ENCODE data around the gene ELK1.

Gene ELK1

DNA sequence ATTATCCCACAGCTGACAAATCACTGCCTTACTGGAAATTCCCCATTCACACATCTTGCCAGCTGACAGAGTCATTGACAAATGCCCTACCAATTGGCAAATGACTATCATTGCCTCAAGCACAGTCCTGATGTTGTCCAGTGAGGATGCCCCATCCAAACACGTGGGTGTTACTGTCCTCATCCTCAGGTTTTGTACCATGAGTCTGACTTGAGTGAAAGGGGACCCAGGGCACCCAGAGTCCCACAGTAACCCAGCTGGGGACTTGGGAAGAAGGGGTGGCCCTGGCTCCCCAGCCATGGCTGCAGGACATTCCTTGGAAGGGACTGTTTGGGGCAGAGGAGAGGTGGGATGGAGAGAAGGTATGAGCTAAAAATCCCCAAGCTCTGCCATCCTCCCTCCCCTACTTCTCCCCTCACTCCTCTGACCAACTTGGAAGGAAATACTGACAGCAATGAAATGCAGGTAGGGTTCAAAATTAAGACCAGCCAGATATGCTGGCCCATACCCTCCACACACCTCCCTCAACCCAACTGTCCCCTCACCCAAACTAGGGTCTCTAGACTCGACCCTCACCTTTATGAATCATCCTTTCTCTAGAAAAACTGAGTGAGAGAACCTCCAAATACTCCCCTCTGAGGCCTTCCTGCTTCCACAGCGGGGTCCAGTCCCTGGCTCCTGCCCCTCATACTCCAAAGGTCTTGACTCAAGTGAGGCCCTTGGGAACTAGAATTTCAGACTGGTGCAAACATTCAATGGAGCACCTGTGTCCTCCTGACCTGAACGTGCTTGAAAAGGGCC, 63.1 kb downstream of the ELK1 start:
- no peaks in the 10 kb centered on the region for H3K9me3 ChIP-seq (ENCODE audit: severe bottlenecking)
- no peaks in the 10 kb centered on the region for H3K27me3 ChIP-seq (ENCODE audit: insufficient read depth, poor library complexity, severe bottlenecking)
- no peak overlapping the region for H3K4me3 ChIP-seq (ENCODE audit: severe bottlenecking)
- ATAC-seq (ENCODE audit: low read depth) (no peak), DNase-seq (ENCODE audit: low spot score) (no peak)
- TF ChIP-seq, protein P1, sequence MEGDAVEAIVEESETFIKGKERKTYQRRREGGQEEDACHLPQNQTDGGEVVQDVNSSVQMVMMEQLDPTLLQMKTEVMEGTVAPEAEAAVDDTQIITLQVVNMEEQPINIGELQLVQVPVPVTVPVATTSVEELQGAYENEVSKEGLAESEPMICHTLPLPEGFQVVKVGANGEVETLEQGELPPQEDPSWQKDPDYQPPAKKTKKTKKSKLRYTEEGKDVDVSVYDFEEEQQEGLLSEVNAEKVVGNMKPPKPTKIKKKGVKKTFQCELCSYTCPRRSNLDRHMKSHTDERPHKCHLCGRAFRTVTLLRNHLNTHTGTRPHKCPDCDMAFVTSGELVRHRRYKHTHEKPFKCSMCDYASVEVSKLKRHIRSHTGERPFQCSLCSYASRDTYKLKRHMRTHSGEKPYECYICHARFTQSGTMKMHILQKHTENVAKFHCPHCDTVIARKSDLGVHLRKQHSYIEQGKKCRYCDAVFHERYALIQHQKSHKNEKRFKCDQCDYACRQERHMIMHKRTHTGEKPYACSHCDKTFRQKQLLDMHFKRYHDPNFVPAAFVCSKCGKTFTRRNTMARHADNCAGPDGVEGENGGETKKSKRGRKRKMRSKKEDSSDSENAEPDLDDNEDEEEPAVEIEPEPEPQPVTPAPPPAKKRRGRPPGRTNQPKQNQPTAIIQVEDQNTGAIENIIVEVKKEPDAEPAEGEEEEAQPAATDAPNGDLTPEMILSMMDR (IDR thresholded peaks at IDR 0.05; ENCODE audit: poor library complexity, severe bottlenecking) = no peak
- peaks cover 9% of the 10 kb centered on the region for H3K36me3 ChIP-seq (ENCODE audit: low read depth)
- no peak overlapping the region for H3K27ac ChIP-seq (ENCODE audit: poor library complexity, severe bottlenecking)
- H3K4me1 ChIP-seq (ENCODE audit: insufficient read depth, poor library complexity, severe bottlenecking) = no peaks in the 10 kb centered on the region

- Histone ChIP-seq H3K9me3 (ENCODE audit: severe bottlenecking) (no peaks in the 10 kb centered on the region), H3K4me1 (ENCODE audit: insufficient read depth, poor library complexity, severe bottlenecking) (peaks cover 4% of the 10 kb centered on the region), H3K4me3 (ENCODE audit: severe bottlenecking) (no peak overlapping the region), H3K36me3 (ENCODE audit: low read depth) (peaks cover 9% of the 10 kb centered on the region), H3K27me3 (ENCODE audit: insufficient read depth, poor library complexity, severe bottlenecking) (no peaks in the 10 kb centered on the region), H3K27ac (ENCODE audit: poor library complexity, severe bottlenecking) (no peak overlapping the region)
- TF ChIP-seq, protein P1 (IDR thresholded peaks at IDR 0.05; ENCODE audit: poor library complexity, severe bottlenecking) = no peak
- DNase-seq (ENCODE audit: low spot score) (no peak), ATAC-seq (ENCODE audit: low read depth) (no peak)
Measured at GRCh38 chrX:47586043-47586787, 64.1 kb downstream of the ELK1 start.

Measured in RWPE2 (cell line).